GM18861 (cell line): Measurements from ENCODE around the gene MMAA.

ENCODE experiments used
- ATAC-seq: cut with Tn5 transposase; IDR thresholded peaks from one replicate; pipeline ENCODE4 v1.9.1; 2021; ENCODE audit not compliant: unreplicated experiment

The MMAA gene

DNA sequence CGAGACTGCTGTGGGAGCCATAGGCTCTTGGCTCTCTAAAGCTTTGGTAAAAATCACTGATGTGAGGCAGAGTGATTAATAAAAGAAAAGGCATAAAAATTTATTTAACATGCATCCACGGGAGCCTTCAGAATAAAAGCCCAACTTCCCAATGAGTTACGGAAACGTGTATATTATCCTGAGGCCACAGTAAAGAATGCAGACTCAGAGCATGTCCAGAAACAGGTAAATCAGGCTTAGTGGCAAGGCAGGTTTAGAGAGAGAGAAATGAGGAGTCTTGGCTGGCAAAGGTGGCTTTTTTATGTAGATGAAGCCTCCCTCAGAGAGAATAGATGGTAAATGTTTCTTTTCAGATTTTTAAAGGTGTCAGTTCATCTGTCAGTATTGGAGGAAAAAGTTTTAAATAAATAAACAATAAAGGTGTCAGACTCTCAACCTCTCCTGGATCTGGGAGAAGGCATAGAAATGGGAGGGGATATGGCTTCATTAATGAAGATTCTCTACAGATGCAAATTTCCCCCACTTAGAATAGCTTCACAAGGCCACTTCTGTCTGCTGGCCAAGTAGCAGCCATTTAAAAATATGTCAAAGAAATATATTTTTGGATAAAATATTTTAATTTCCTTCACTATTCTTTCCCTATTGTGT, 84.8 kb downstream of the MMAA start:
- ATAC-seq = no peak

DNA sequence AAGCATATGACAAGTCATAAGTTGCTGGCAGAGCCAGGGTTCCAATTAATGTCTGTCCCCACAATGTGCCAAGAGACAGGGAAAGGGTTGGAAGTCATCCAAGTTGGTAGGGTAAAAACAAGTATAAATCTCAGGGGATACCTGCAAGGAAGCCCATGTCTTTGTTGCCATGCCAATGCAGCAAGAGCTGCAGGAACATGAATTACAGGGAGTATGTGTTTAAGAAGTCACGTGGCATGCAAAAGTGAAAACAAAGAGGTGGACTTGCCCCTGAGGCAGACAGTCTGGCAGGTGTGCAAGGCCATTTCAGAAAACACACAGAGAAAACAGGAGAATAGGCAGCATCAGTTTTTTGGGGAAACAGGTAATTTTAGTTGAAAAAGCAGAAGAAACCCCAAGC, 90.2 kb downstream of the MMAA start:
- ATAC-seq = no peak
